Hepatocyte (in vitro differentiated cells): ENCODE data around the gene KIF18B. TPM values are rescaled to one million over a fixed set of nuclear protein-coding genes. Genes with fewer than 3 reads are reported as not detected.

Source experiments
- DNase-seq: peaks from one replicate; pipeline ENCODE4 v3.0.0-alpha.2; 2016; ENCODE audit warnings: low spot score
- H2AFZ ChIP-seq: fragments of 200-600 bp; sonication (generic); 2 replicates; pipeline ENCODE4 v1.6.0; 2016; ENCODE audit warnings: antibody characterized with exemption, mild to moderate bottlenecking
- H3K27ac ChIP-seq: fragments of 200-600 bp; sonication (generic); 2 replicates; pipeline ENCODE4 v1.5.1; 2016; ENCODE audit warnings: mild to moderate bottlenecking
- H3K27me3 ChIP-seq: fragments of 200-600 bp; sonication (generic); 2 replicates; pipeline ENCODE4 v1.6.1; 2016
- H3K36me3 ChIP-seq: fragments of 200-600 bp; sonication (generic); replicated peaks from 2 replicates; pipeline ENCODE4 v1.5.1; 2016; ENCODE audit warnings: low read depth; ENCODE audit not compliant: insufficient read depth
- H3K4me1 ChIP-seq: fragments of 200-600 bp; sonication (generic); 2 replicates; pipeline ENCODE4 v1.5.1; 2016; ENCODE audit warnings: mild to moderate bottlenecking, moderate library complexity; ENCODE audit not compliant: insufficient read depth
- H3K4me2 ChIP-seq: fragments of 200-600 bp; sonication (generic); 2 replicates; pipeline ENCODE4 v1.6.0; 2016
- H3K4me3 ChIP-seq: fragments of 200-600 bp; sonication (generic); 2 replicates; pipeline ENCODE4 v1.5.1; 2016; ENCODE audit warnings: mild to moderate bottlenecking
- H3K79me2 ChIP-seq: fragments of 200-600 bp; sonication (generic); 2 replicates; pipeline ENCODE4 v1.6.0; 2017; ENCODE audit warnings: mild to moderate bottlenecking
- H3K9me2 ChIP-seq: fragments of 200-600 bp; sonication (generic); replicated peaks from 2 replicates; pipeline ENCODE4 v1.6.0; 2017; ENCODE audit warnings: mild to moderate bottlenecking; ENCODE audit not compliant: insufficient read depth
- H3K9me3 ChIP-seq: fragments of 200-600 bp; sonication (generic); 2 replicates; pipeline ENCODE4 v1.5.1; 2016; ENCODE audit warnings: low read depth, mild to moderate bottlenecking
- H4K20me1 ChIP-seq: fragments of 200-600 bp; sonication (generic); 2 replicates; pipeline ENCODE4 v1.6.0; 2016; ENCODE audit warnings: mild to moderate bottlenecking; ENCODE audit not compliant: insufficient read depth, poor library complexity, severe bottlenecking
- CTCF ChIP-seq: fragments of 200-600 bp; sonication (generic); IDR thresholded peaks from 2 replicates; pipeline ENCODE4 v1.5.1; 2016; ENCODE audit warnings: antibody characterized with exemption, mild to moderate bottlenecking; ENCODE audit not compliant: poor library complexity
- EZH2 ChIP-seq: fragments of 200-600 bp; sonication (generic); IDR thresholded peaks from 2 replicates; pipeline ENCODE4 v1.6.1; 2016; ENCODE audit warnings: antibody characterized with exemption, mild to moderate bottlenecking, borderline replicate concordance
- EZH2phosphoT487 ChIP-seq: fragments of 200-600 bp; sonication (generic); IDR thresholded peaks from one replicate; pipeline ENCODE4 v1.6.1; 2018; ENCODE audit warnings: antibody characterized with exemption, mild to moderate bottlenecking, low read depth, moderate library complexity; ENCODE audit not compliant: unreplicated experiment, severe bottlenecking
- WGBS: methylation state at CpG from one replicate; pipeline ENCODE4 v1.1.6; 2016; ENCODE audit warnings: low lambda C conversion rate; ENCODE audit errors: missing lambda C conversion rate; 5-methylcytosine and 5-hydroxymethylcytosine counted together
- polyA plus RNA-seq: library from polyadenylated mRNA; unstranded; fragments of >200 nt; fragmentation: Nextera tagmentation; extraction: Ambion mirVana; gene quantifications from 2 replicates; pipeline ENCODE4 v1.2.1, GENCODE V29; 2016
- total RNA-seq: library from RNA; depleted of rRNA; stranded (reverse); fragments of >200 nt; gene quantifications from 2 replicates; pipeline ENCODE4 v1.2.3, GENCODE V29; 2014

The KIF18B gene
- total and polyA plus RNA-seq, 2 experiments from 2014 or later = 1.8 to 4.3 TPM

DNA sequence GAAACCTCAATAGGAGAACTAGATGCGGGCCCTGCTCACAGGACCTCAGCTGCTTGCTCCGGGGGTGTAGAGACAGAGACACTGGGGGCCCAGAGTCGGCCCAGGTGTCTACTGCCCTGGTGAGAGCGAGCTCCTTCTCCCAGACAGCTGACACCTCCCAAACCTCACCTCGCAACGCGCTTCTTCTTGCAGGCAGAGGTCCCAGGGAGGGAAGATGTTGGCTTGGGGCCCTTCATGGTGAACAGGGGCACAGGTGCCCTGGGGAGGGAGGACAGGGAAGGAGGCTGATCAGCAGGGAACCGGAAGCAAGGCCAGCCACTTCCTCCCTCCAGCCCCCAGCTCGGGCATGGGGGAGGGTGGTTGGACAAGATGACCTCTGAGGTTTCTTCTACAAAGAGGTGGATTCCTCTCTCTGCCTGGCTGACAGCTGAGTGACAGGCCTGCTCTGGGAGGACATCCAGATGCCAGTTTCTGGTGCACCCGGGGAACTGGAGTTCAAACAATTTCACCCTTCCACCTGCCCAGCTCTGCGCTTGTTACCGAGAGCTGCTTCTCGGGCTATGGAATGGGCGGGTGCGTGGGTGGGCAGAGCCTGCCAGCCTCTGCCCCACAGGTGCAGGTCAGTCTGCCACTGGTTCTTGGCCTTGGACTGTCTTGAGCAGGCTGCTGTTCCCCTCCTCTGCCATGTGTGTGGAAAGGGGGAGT lies 20.6 kb downstream of the KIF18B start:
- Histone ChIP-seq H3K9me3 (no peaks in the 10 kb centered on the region), H3K9me2 (no peaks in the 10 kb centered on the region), H4K20me1 (no peaks in the 10 kb centered on the region), H2AFZ (no peak overlapping the region), H3K4me1 (no peaks in the 10 kb centered on the region), H3K4me2 (no peak overlapping the region), H3K36me3 (no peaks in the 10 kb centered on the region), H3K79me2 (no peaks in the 10 kb centered on the region), H3K27ac (no peak overlapping the region), H3K4me3 (no peak overlapping the region), H3K27me3 (no peaks in the 10 kb centered on the region)
- TF ChIP-seq CTCF (no peak), EZH2phosphoT487 (no peak), EZH2 (no peak)
- 92% methylated on average over 15 of the region's 15 CpGs for WGBS
- no peak for DNase-seq

GRCh38 chr17:44925731-44926697 lies 21.6 kb downstream of the KIF18B start:
- no peak for DNase-seq
- no peaks in the 10 kb centered on the region for H3K79me2 ChIP-seq
- H3K27me3 ChIP-seq = peaks cover 6% of the 10 kb centered on the region
- H3K9me3 ChIP-seq = no peaks in the 10 kb centered on the region
- 97% methylated on average over 18 of the region's 18 CpGs for WGBS
- no peak overlapping the region for H3K4me2 ChIP-seq
- no peaks in the 10 kb centered on the region for H3K9me2 ChIP-seq
- no peak overlapping the region for H3K27ac ChIP-seq
- H3K4me3 ChIP-seq = no peak overlapping the region
- H2AFZ ChIP-seq = no peak overlapping the region
- TF ChIP-seq CTCF (no peak), EZH2 (no peak), EZH2phosphoT487 (no peak)
- no peaks in the 10 kb centered on the region for H3K36me3 ChIP-seq
- H3K4me1 ChIP-seq = no peaks in the 10 kb centered on the region
- H4K20me1 ChIP-seq = no peaks in the 10 kb centered on the region

DNA sequence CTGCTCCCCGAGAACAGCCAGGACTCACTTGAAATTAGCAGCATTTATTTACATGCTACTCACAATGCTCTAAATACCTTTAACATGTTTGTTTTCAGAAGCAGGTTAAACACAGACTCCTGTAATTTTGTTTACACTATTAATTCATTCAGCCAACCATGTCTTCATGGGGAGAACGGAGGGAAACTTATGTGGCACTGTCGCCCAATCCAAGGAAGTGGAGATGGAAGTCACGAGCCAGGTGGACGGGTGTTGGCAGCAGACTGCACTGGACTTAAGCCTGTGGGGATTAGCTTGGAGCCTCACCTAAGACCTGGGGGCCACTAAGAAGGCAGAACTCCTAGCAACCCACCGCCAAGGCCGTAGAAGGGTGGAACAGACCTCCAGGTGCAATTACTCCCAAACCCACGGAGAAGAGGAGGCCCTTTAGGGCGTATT lies 23.4 kb downstream of the KIF18B start:
- Histone ChIP-seq H4K20me1 (no peaks in the 10 kb centered on the region), H3K9me2 (no peaks in the 10 kb centered on the region), H3K9me3 (no peaks in the 10 kb centered on the region), H3K4me2 (no peak overlapping the region), H3K36me3 (no peaks in the 10 kb centered on the region), H3K79me2 (no peaks in the 10 kb centered on the region), H3K4me1 (no peaks in the 10 kb centered on the region), H2AFZ (no peak overlapping the region), H3K4me3 (no peak overlapping the region), H3K27ac (no peak overlapping the region), H3K27me3 (peaks cover 14% of the 10 kb centered on the region)
- WGBS = 60% methylated on average over 9 of the region's 9 CpGs
- TF ChIP-seq CTCF (no peak), EZH2 (no peak), EZH2phosphoT487 (no peak)
- DNase-seq = no peak
